Stimulated activated effector memory CD8-positive, alpha-beta T cell treated with anti-CD3 and anti-CD28 coated beads, Interleukin-12 subunit alpha, Interleukin-12 subunit beta, amount 100 ng/mL, for 72 hours (primary cell): ENCODE data around the gene GRIN3B.
"Not testable (repeated sequence)": the region's sequence is repeated elsewhere in the genome, so short reads cannot be mapped to it uniquely, and the experiment has no call there.

Experiments
- ATAC-seq: fragments of 150-1000 bp; cut with Tn5 transposase; 2 replicates; pipeline ENCODE4 v1.10.0; 2021
- DNase-seq, 2 donors: peaks; one replicate each; pipeline ENCODE4 v3.0.0; 2021 to 2022; ENCODE audit warnings: low spot score in 2 of 2
- H3K27ac Mint-ChIP-seq: one replicate; pipeline ENCODE4 v1.8.0; 2022; ENCODE audit warnings: mild to moderate bottlenecking, mixed read lengths
- H3K36me3 Mint-ChIP-seq: one replicate; pipeline ENCODE4 v1.8.0; 2022; ENCODE audit warnings: mild to moderate bottlenecking, mixed read lengths
- H3K4me1 Mint-ChIP-seq: one replicate; pipeline ENCODE4 v1.8.0; 2022; ENCODE audit warnings: mixed read lengths
- H3K4me3 Mint-ChIP-seq: one replicate; pipeline ENCODE4 v1.8.0; 2022; ENCODE audit warnings: mild to moderate bottlenecking, mixed read lengths
- H3K9me3 Mint-ChIP-seq: one replicate; pipeline ENCODE4 v1.8.0; 2022; ENCODE audit warnings: mixed read lengths

The GRIN3B gene

GRCh38 chr19:1000095-1000494 lies at the start of gene GRIN3B:
Gene GRIN3B (plus strand): TSS chr19:1000419. CDS start chr19:1000438, 19 bp downstream.
- peak in 1 of 2 donors; percentile 69 for DNase-seq
- H3K4me3 Mint-ChIP-seq: peak within 1 kb of the TSS; percentile 42
- H3K27ac Mint-ChIP-seq: no peak within 1 kb of the TSS
- no peaks in the 10 kb centered on the region for H3K9me3 Mint-ChIP-seq
- ATAC-seq: peak; percentile 46
- H3K4me1 Mint-ChIP-seq: peaks cover 21% of the 10 kb centered on the region
- H3K36me3 Mint-ChIP-seq: peaks cover 20% of the 10 kb centered on the region

GRCh38 chr19:952049-952679 lies 48.1 kb upstream of the GRIN3B start:
- H3K4me3 Mint-ChIP-seq: peak overlapping the region; percentile 50
- no peaks in the 10 kb centered on the region for H3K36me3 Mint-ChIP-seq
- ATAC-seq (no peak), DNase-seq (no peak)
- peaks cover 17% of the 10 kb centered on the region for H3K4me1 Mint-ChIP-seq
- peak overlapping the region; percentile 77 for H3K27ac Mint-ChIP-seq
- H3K9me3 Mint-ChIP-seq: no peaks in the 10 kb centered on the region

- peak overlapping the region; percentile 75 for H3K27ac Mint-ChIP-seq
- H3K4me3 Mint-ChIP-seq: peak overlapping the region; percentile 50
- DNase-seq (no peak), ATAC-seq (no peak)
- H3K9me3 Mint-ChIP-seq: no peaks in the 10 kb centered on the region
- H3K4me1 Mint-ChIP-seq: peaks cover 17% of the 10 kb centered on the region
- no peaks in the 10 kb centered on the region for H3K36me3 Mint-ChIP-seq
These were observed 47.4 kb upstream of the GRIN3B start for GRCh38 chr19:952680-953444.

GRCh38 chr19:953445-954271 lies 46.6 kb upstream of the GRIN3B start:
- H3K27ac Mint-ChIP-seq: peak overlapping the region; percentile 75

GRCh38 chr19:954272-954671 lies 45.9 kb upstream of the GRIN3B start:
- Mint-ChIP-seq H3K27ac (no peak overlapping the region), H3K4me1 (peaks cover 23% of the 10 kb centered on the region), H3K4me3 (no peak overlapping the region), H3K9me3 (no peaks in the 10 kb centered on the region), H3K36me3 (peaks cover 6% of the 10 kb centered on the region)
- no peak for DNase-seq
- no peak for ATAC-seq

More at GRCh38 chr19:953445-954271, 46.6 kb upstream of the GRIN3B start:
- DNase-seq: no peak
- H3K4me3 Mint-ChIP-seq: peak overlapping the region; percentile 50
- no peaks in the 10 kb centered on the region for H3K36me3 Mint-ChIP-seq
- H3K4me1 Mint-ChIP-seq: peaks cover 19% of the 10 kb centered on the region
- no peak for ATAC-seq
- H3K9me3 Mint-ChIP-seq: no peaks in the 10 kb centered on the region

- no peaks in the 10 kb centered on the region for H3K9me3 Mint-ChIP-seq
- H3K4me3 Mint-ChIP-seq: no peak overlapping the region
- ATAC-seq (peak; percentile 31), DNase-seq (no peak)
- H3K27ac Mint-ChIP-seq: no peak overlapping the region
- H3K36me3 Mint-ChIP-seq: peaks cover 7% of the 10 kb centered on the region
- H3K4me1 Mint-ChIP-seq: peaks cover 23% of the 10 kb centered on the region
These were observed 45.3 kb upstream of the GRIN3B start for GRCh38 chr19:954672-955494.

GRCh38 chr19:955803-956765 lies 44.1 kb upstream of the GRIN3B start:
- peaks cover 18% of the 10 kb centered on the region for H3K4me1 Mint-ChIP-seq
- peaks cover 14% of the 10 kb centered on the region for H3K36me3 Mint-ChIP-seq
- DNase-seq (no peak), ATAC-seq (no peak)
- no peak overlapping the region for H3K4me3 Mint-ChIP-seq
- no peaks in the 10 kb centered on the region for H3K9me3 Mint-ChIP-seq
- no peak overlapping the region for H3K27ac Mint-ChIP-seq

GRCh38 chr19:956766-957440 lies 43.3 kb upstream of the GRIN3B start:
- DNase-seq (no peak), ATAC-seq (no peak)
- no peaks in the 10 kb centered on the region for H3K9me3 Mint-ChIP-seq
- peaks cover 18% of the 10 kb centered on the region for H3K4me1 Mint-ChIP-seq
- no peak overlapping the region for H3K27ac Mint-ChIP-seq
- no peak overlapping the region for H3K4me3 Mint-ChIP-seq
- peaks cover 14% of the 10 kb centered on the region for H3K36me3 Mint-ChIP-seq

GRCh38 chr19:957578-957977 lies 42.6 kb upstream of the GRIN3B start:
- H3K27ac Mint-ChIP-seq, H3K4me3 Mint-ChIP-seq, ATAC-seq, H3K9me3 Mint-ChIP-seq, DNase-seq: not testable (repeated sequence)
- Mint-ChIP-seq H3K36me3 (peaks cover 14% of the 10 kb centered on the region), H3K4me1 (peaks cover 18% of the 10 kb centered on the region)

GRCh38 chr19:958967-959855 lies 41.0 kb upstream of the GRIN3B start:
- H3K4me3 Mint-ChIP-seq: peak overlapping the region; percentile 19
- ATAC-seq: peak; percentile 92

GRCh38 chr19:960020-960419 lies 40.2 kb upstream of the GRIN3B start:
- DNase-seq: no peak
- no peak for ATAC-seq
- Mint-ChIP-seq H3K36me3 (peaks cover 26% of the 10 kb centered on the region), H3K4me3 (no peak overlapping the region), H3K9me3 (no peaks in the 10 kb centered on the region), H3K27ac (no peak overlapping the region), H3K4me1 (peaks cover 6% of the 10 kb centered on the region)

More at GRCh38 chr19:958967-959855, 41.0 kb upstream of the GRIN3B start:
- Mint-ChIP-seq H3K27ac (peak overlapping the region; percentile 20), H3K9me3 (no peaks in the 10 kb centered on the region), H3K36me3 (peaks cover 18% of the 10 kb centered on the region), H3K4me1 (peaks cover 6% of the 10 kb centered on the region)
- no peak for DNase-seq

GRCh38 chr19:960601-960938 lies 39.6 kb upstream of the GRIN3B start:
- Mint-ChIP-seq H3K4me3 (no peak overlapping the region), H3K9me3 (no peaks in the 10 kb centered on the region), H3K36me3 (peaks cover 32% of the 10 kb centered on the region), H3K4me1 (peaks cover 6% of the 10 kb centered on the region), H3K27ac (no peak overlapping the region)
- DNase-seq (no peak), ATAC-seq (no peak)
